ENCODE data around the gene DLAT.
"Not testable (repeated sequence)": the region's sequence is repeated elsewhere in the genome, so short reads cannot be mapped to it uniquely, and the experiment has no call there.

Gene DLAT

DNA sequence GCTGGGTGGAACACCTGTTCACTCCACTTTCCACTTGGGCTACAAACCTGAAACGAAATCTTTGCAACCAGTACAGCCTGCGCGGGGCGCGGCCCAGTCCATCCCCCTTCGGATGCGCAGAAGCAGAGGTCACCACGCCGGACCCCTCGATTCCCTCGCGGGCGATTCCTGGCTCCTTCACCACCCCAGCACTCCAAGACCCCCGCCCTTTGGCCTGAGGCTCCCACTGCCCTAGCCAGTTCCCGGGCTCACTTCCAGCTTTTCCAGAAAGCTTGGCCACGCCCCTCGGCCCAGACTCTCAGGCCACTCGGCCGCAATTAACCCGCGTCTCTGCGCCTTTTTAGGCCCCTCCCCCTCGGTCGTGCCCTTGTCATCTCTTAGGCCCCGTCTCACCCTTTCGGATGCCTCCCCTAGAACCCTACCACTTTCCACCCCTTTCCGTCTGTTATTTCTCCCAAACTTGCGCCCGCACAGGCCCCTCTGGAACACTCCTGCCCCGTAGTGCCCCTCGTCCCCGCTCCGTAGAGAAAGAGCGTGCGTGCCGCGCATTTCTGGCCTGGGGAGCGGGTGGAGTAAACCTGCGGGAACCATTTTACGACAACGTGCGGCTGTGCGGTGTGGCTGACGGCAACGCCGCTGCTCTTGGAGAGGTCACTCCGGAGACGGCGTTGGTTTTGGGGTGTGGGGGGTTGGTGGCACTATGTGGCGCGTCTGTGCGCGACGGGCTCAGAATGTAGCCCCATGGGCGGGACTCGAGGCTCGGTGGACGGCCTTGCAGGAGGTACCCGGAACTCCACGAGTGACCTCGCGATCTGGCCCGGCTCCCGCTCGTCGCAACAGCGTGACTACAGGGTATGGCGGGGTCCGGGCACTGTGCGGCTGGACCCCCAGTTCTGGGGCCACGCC is at the start of gene DLAT:
Gene DLAT (plus strand): TSS at position 636 of the 906 bp plus-strand sequence. CDS start 65 bp downstream, at position 701.
- DNase-seq (ENCODE audit: low read depth): peak; percentile 67

DNA sequence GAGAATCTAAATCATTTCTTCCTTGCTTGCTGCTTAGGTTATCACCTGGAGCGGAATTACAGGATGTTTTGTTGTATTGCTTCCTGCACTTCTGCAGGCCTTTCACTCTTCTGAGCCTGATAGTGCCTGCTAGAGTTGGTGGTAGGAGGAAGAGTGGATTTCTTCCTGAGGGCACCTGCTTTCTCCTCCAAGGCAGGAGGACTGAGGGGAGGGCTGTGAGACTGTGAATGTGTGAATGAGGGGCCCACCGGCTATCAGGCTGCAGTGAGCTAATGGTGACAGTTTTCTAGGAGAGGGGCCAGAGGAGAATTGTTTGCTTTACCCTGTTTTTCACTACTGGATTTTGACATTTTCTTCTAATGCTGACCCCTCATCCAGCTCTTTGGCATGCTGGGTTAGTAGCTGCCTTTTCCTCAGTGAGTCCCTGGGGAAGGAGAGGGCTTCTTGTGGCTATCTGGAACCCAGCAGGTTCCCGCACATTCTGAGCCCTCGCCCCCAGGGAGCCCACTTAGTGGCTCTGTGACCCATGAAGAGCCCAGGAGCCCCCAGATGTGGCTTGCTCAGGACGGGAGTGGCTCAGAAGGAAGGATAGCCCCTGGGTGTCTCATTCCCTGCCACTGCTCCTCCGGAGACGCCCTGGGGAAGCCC is 49.0 kb upstream of the DLAT start:
- no peak for DNase-seq (ENCODE audit: low read depth)

DNA sequence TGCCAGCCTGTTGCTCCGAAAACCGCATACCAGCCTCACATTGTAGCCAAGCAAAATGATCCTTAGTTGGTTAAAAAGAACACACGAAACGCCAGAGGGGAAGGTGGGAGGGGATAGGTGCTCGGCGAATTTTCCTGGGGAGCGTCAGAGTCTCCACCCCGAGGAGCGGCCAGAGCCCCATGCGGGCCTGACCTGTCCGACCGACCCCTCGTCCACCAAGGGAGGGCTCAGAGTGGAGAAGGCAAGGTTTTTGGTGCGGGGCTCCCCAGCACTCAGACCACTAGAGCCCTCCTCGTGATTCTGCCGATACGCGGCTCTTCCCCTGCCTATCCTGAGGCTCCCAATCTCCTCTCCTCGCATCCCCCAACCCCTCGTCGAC is 48.5 kb upstream of the DLAT start:
- DNase-seq (ENCODE audit: low read depth): no peak

DNA sequence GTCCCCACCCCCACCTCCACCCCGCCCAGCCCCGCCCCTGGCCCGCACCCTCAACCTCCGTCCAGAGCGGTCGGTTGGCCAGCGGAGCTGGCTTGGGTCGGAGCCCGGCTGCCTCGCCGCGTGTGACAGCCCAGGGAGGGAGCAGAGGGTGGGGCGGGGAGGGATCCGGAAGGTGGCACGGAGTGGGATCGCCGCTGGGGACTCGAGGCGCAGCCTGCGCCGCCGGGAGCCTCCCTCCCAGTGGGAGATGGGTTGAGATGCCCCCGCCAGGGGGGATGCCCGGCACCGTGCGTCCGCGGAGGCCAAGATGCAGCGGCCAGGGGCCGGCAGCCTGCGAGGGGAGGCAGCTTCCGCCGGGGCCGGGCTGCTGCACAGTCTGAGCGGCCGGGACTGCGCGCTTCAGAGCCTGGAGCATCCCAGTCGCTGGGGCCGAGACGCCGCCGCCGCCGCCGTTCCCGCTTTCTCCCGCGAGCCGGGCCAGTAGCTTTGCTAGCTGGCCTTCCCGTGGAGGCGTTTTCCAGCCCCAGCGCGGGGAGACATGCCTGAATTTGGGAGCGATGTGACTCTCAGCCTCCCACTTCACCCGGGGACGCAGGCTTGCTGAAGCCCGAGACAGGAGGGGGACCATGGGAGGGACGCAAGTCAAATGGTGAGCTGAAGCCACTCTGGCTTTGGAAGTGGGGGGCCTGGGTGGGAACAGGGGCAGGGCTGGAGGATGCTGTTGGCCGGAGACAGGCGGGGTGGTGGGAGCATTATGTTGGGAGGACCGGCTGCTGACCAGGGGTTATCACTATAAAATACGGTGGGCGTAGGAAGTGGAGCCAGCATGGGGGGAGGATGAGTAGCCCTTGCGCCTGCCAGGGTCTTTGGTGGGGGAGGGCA is 47.8 kb upstream of the DLAT start:
- DNase-seq (ENCODE audit: low read depth): no peak

DNA sequence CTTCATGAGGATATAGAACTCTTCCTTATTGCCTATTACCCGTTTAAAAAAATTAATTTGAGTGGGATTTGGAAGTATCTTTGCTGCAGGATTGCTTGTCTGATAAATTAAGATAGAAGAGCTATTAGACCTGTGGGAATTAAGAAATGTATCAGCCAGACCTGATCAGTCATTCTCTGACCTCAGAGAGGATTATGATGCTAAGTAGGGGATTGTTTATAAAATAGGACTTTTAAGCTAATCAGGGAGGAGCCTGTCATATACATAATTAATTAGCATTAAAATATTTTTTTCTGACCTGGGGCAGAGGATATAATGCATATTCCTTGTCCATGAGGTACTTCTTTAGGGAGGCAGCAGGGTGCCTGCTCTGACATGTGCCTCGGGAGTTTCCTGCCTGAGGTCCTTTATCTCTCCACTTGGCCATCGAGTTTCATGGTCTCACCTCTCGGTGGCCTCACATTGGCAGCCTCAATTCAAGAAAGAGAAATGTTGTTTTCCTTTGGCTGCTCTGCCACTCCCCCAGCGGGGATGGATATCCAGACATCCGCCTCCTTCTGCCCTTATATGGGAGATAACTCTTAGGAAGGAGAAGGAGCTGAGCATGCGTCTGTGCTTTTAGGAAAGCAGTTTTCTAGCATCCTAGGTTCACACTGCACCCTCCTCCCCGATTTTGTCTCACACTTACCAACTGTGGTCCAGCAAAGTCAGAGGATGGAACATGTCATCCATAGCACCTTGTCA is 47.0 kb upstream of the DLAT start:
- no peak for DNase-seq (ENCODE audit: low read depth)

DNA sequence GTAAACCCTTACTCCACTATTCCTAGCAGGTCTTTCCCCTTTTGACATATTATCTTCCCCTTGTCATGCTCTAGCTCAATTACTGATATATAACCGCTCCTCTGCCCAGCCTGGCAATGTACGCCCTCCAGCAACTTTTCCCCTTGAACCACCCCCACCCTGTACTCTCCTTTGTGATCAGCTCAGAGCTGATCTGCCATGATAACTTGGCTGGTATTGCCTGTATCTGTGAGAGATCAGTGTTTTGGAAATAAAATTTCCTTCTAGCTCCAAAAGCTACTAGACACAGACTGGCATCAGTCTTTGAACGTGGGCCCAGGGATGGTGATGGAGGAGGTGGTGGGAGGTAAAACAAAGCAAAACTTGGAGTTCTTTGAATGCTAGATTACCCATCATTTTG is 45.1 kb upstream of the DLAT start:
- DNase-seq (ENCODE audit: low read depth): no peak

DNA sequence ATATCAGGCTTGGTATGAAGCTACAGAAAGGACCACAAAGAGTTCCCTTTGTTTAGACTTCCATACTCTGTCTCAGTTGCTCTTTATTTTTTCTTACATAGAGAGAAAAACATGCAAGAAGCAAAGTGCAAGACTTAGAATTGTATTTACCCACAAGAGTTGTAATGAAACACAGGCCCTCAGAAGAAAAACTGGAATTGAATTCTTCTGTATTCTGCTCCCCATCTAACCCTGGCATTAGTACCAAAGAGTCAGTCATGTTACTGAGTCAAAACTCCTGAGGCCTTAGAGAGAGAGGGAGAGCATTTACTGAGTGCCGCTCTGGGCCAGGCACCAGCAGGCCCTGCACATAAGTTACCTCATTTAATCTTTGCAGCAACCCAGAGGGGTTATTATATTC is 43.9 kb upstream of the DLAT start:
- no peak for DNase-seq (ENCODE audit: low read depth)

DNA sequence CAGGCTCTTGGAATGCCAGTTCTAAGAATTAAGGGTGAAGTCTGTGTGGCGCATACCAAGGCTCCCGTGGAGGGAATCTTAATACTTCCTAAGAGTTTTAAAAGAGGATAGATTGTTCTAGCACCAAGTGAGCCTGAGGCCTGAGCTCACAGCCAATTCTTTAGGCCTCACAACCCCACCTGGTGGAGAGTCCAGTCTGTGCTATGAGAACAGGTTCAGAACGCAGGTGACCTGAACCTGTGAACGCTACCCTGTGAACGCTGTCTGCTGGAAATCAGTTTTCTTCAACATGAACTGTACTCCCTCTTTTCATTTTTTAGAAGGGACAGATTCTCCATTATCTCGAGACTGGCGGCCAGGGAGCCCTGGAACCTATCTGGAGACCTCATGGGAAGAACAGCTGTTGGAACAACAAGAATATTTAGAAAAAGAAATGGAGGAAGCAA is 43.2 kb upstream of the DLAT start:
- DNase-seq (ENCODE audit: low read depth): peak; percentile 22

DNA sequence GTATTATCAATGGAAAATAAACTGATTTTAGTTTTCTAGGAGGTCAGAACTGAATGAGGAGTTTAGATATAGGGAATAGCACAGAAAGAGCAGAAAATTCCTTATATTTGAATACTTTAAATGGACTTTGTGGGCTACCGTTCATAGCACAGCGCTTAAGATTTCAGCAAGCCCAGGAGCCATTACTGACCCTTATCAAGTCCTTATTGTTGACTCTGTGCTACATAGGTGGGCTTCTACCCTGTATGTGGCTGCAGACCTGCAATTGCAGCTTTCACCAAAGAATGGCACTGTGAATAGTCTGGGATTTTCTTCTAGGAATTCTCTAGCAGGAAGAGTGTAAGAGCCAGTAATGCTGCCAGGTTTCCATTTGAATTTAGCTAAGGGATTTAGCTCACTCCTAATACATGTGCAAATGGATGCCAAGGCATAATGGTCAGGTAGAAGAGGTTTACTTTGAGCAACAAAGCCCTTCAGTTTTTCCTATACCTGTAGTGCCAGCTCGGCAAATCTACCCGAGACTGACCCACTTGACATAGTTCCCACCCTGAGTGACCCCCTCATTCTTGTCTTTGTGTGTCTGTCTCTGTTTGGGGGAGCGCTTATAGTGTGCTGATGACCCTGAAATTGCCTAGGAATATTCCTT is 42.5 kb upstream of the DLAT start:
- no peak for DNase-seq (ENCODE audit: low read depth)

DNA sequence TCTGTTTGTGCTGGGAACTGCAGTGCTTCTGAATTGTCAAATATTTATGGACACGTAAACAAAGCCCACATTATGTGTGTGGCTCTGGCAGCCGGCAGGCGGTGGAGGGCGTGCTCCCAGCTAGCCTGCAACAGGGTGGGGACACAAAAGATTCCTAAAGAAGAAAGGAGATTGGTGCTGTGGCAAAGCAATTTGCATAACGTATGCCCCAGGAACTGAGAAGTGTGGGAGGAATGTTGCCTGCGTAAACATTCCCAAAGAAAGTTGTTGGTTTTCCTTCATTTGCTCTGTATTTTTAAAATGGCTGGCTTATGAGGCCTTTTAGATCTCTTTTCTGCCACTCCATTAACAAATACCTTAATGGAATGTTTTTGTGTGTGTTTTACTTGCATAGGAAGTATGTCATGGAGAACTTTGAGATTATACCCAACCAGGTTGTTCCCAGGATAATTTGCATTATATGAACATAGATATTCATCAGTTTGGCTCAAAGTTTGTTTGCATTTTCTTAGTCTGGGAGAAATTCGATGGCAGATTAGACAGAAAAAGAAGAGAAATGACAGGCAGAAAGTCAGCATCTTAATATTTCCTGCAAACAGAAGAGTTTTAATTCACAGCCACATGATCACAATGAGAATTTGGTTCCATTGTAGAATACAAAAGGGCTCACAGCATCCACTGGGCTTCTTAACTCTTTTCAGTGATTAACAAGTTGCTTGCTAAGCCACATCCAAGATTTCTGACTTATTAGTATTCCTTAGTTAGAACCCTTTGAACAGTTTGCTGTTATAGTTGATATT is 41.8 kb upstream of the DLAT start:
- DNase-seq (ENCODE audit: low read depth): no peak

DNA sequence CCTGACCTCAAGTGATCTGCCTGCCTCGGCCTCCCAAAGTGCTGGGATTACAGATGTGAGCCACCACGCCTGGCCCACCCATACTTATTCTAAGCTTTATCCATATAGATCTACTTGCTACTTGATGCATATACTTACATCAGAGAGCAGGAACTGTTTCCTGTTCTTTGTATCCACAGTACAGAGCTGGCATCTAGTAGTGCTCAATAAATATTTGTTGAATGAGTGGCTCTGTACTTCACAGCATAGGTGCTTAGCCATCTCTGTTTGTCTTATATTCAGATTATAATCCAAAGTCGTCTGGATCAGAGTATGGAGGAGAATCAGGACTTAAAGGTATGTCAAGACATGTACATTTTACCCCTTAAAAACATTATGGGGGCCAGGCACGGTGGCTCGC is 38.6 kb upstream of the DLAT start:
- no peak for DNase-seq (ENCODE audit: low read depth)

DNA sequence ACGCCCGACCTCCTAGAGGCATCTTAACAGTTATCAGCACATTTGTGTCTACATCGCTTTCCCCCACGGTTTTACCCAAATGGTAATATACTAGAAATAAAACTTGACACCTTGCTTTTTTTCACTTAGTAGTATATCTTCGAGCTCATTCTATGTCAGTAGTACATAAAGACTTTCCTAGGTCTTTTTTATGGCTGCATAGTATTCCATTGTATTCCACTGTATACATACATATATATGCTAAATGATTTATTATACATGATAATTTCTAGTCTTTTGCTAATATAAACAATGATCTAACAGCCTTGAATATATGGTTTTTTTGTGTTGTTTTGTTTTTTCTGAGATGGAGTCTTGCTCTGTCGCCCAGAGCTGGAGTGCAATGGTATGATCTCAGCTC is 34.8 kb upstream of the DLAT start:
- DNase-seq (ENCODE audit: low read depth): no peak

DNA sequence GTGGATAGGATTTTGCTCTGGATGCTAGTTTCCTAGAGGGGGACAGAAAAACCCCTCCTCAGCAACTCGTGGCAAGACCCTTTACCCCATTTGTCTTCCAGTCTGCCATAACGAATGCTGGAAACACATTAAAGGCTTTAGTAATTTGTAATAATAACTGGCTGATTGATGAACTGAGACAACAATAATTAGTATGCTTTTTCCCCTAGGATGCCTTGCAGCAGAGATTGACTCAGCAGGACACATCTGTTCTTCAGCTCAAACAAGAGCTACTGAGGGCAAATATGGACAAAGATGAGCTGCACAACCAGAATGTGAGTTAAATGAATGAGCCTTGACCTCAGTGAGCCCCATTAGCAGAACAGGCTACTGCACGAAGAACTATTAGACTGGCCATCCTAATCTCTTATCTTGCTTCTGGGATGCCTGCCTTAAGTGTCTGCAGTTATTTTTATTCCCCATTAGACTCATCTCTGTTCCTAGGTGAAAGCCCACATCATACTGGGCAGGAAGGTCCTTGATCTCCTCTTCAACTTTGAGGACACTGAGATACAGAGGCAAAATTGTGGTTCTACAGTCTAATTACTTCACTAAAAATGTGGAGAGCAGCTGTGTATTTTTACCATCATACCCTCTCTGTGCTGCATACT is 32.9 kb upstream of the DLAT start:
- DNase-seq (ENCODE audit: low read depth): no peak

DNA sequence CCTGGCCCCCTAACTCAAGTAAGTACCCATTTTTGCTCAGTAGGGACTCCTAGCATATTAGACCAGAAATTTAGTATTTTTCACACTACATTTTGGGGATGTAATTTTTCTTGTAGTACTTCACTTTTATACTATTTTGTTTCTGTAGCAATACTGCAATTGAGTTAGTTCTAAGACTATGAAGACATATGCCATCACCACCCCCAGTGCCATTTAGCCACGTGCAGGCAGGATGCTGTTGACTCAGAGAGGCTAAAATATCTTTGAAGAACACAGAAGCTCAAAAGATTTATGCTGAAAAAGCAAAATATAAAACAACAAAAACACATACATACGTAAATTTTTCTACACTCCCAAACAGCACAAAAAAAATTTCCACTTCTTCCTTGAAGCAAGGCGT is 29.1 kb upstream of the DLAT start:
- DNase-seq (ENCODE audit: low read depth): no peak

DNA sequence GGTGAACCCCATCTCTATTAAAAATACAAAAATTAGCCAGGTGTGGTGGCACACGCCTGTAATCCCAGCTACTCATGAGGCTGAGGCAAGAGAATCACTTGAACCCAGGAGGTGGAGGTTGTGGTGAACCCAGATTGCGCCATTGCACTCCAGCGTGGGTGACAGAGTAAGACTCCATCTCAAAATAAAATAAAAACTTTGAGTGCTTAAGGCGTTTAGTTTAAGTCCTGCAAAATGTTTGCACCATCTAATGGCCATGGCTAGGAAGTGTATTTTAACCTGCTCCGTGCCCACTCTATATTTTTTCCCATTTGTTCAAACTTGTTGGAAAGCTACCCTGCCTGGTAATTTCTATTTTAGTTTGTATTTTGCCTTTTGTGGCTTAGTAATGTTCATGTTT is 28.5 kb upstream of the DLAT start:
- DNase-seq (ENCODE audit: low read depth): not testable (repeated sequence)

DNA sequence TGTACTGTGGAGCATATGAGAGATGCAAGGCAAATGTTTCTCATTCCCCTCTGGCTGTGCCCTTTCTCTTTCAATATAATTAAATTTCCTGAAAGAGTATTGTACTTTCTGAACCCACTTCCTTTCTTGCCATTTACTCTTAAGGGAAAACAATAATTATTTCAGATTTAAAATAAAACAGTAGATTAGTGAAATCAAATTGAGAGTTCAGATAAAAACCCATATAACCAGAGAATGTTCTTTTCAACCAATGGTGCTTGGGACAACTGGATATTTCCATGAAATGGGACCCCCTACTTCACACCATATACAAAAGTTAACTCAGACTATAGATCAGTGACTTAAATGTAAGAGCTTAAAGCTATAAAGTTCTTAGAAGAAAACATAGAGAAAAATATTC is 26.1 kb upstream of the DLAT start:
- no peak for DNase-seq (ENCODE audit: low read depth)

DNA sequence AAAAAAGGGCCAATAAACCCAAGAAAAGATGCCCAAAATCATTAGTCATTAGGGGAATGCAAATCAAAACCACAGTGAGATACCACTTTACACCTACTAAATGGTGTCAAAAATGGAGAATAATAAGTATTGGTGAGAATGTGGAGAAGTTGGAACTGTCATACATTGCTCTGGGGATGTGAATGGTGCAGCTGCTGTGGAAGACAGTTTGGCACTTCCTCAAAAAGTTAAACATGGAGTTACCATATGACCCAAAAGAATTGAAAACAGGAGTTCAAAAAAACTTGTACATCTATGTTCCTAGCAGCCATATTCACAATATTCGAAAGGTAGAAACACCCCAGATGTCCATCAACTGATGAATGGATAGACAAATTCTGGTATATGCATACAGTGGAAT is 24.5 kb upstream of the DLAT start:
- DNase-seq (ENCODE audit: low read depth): no peak

DNA sequence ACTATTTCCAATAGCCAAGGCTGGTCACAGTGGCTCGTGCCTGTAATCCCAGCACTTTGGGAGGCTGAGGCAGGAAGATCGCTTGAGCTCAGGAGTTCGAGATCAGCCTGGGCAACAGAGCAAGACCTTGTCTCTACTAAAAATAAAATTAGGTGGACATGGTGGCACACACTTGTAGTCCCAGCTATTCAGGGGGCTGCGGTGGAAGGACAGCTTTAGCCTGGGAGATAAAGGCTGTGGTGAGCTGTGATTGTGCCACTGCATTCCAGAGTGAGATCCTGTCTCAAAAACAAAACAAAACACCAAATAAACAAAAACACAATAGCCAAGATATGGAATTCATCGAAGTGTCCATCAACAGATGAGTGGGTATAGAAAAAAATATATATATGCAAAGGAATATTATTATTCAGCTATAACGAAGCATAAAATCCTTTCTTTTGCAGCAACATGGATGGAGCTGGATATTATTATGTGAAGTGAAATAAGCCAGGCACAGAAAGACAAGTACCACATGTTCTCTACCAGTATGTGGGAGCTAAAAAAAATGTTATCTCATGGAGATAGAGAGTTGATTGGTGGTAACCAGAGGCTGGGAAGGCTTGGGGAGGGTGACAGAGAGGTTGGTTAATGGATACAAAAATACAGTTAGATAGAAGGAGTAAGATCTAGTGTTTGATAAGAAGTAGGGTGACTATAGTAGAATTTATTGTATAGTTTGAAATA is 22.6 kb upstream of the DLAT start:
- DNase-seq (ENCODE audit: low read depth): no peak

DNA sequence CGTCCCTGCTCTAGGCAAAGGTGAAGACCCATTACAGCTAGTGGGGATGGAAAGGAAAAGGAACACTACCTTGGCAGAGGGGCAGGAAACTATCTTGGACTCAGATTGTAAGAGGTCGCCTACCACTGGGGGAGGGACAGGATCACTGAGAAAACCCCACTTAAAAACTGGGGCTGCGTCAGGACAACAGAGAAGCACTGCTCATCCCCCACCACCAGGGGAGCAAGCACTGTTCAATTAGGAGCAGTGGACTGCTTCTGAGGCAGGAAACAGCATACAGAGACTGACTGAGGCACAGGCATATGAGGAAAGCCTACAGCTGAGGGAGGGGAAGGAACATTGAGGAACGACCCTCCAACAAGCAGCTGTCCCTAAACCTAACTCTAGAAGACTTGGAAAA is 20.8 kb upstream of the DLAT start:
- DNase-seq (ENCODE audit: low read depth): no peak
